Measurements from ENCODE around the gene LRRC25. TPM values are rescaled to one million over a fixed set of nuclear protein-coding genes. Genes with fewer than 3 reads are reported as not detected.

LRRC25 gene
- total RNA-seq, 1 experiment from 2014 or later, result 0.31 TPM

GRCh38 chr19:18440936-18441803 lies 43.7 kb upstream of the LRRC25 start (continued):
- TF ChIP-seq ZNF512 (CRISPR knock-in tag; IDR thresholded peaks at IDR 0.05; ENCODE audit: borderline replicate concordance) (no peak), OVOL2 (CRISPR knock-in tag; IDR thresholded peaks at IDR 0.05; ENCODE audit: borderline replicate concordance) (no peak), FOXP1 (CRISPR knock-in tag; IDR thresholded peaks at IDR 0.05; ENCODE audit: borderline replicate concordance) (no peak), TEAD1 (CRISPR knock-in tag; IDR thresholded peaks at IDR 0.05) (no peak), ATF6 (CRISPR knock-in tag; IDR thresholded peaks at IDR 0.05) (no peak), ZNF425 (CRISPR knock-in tag; conservative IDR thresholded peaks at IDR 0.05) (no peak), GRHL2 (CRISPR knock-in tag; IDR thresholded peaks at IDR 0.05; ENCODE audit: insufficient replicate concordance, severe bottlenecking) (no peak), NFATC4 (CRISPR knock-in tag; IDR thresholded peaks at IDR 0.05) (no peak)

GRCh38 chr19:18440415-18440877 lies 43.0 kb upstream of the LRRC25 start:
- peak; percentile 62 for DNase-seq (ENCODE audit: low spot score)
- CTCF ChIA-PET, result interaction anchor here (0.5 to 3.5 kb wide), 10 partner anchors 10 to 149 kb away, joined by 3 to 27 read pairs (median 4); partner anchors contain the start of gene SSBP4

GRCh38 chr19:18439910-18440237 lies 42.5 kb upstream of the LRRC25 start:
- Mint-ChIP-seq H3K9me3 (peaks cover 5% of the 10 kb centered on the region), H3K4me1 (peaks cover 22% of the 10 kb centered on the region), H3K4me3 (no peak overlapping the region; the same call in 1 of the 2 replicates), H3K27me3 (ENCODE audit: low read depth) (no peaks in the 10 kb centered on the region), H3K36me3 (peaks cover 9% of the 10 kb centered on the region), H3K27ac (peak overlapping the region; percentile 91)
- POLR2A ChIA-PET, result no interaction called here
- CTCF ChIA-PET, result interaction anchor here (0.8 to 3.5 kb wide), 12 partner anchors 11 to 160 kb away, joined by 3 to 27 read pairs (median 6); partner anchors contain the start of gene GDF15
- no peak for ATAC-seq
- DNase-seq (ENCODE audit: low spot score), result no peak
- TF ChIP-seq SMAD4 (CRISPR knock-in tag; IDR thresholded peaks at IDR 0.05), result no peak
- TF ChIP-seq EMX1 (CRISPR knock-in tag; IDR thresholded peaks at IDR 0.05), result no peak
- no peak for TF ChIP-seq ELF4 (CRISPR knock-in tag; IDR thresholded peaks at IDR 0.05; ENCODE audit: low read depth)
- TF ChIP-seq ATF1 (CRISPR knock-in tag; IDR thresholded peaks at IDR 0.05), result no peak
- TF ChIP-seq E2F1 (CRISPR knock-in tag; IDR thresholded peaks at IDR 0.05), result no peak
- TF ChIP-seq MLX (CRISPR knock-in tag; IDR thresholded peaks at IDR 0.05), result no peak
- no peak for TF ChIP-seq PRRX2 (CRISPR knock-in tag; IDR thresholded peaks at IDR 0.05)
- TF ChIP-seq HMGA2 (CRISPR knock-in tag; IDR thresholded peaks at IDR 0.05), result no peak
- TF ChIP-seq RELA (CRISPR knock-in tag; IDR thresholded peaks at IDR 0.05; ENCODE audit: borderline replicate concordance), result no peak
- no peak for TF ChIP-seq MXD4 (CRISPR knock-in tag; IDR thresholded peaks at IDR 0.05; ENCODE audit: borderline replicate concordance)

More at GRCh38 chr19:18440415-18440877, 43.0 kb upstream of the LRRC25 start:
- peaks cover 22% of the 10 kb centered on the region for H3K4me1 Mint-ChIP-seq
- peak overlapping the region; percentile 46 for H3K27ac Mint-ChIP-seq
- no peak for ATAC-seq
- H3K4me3 Mint-ChIP-seq, result no peak overlapping the region
- no peaks in the 10 kb centered on the region for H3K27me3 Mint-ChIP-seq (ENCODE audit: low read depth)
- peaks cover 5% of the 10 kb centered on the region for H3K9me3 Mint-ChIP-seq
- peaks cover 9% of the 10 kb centered on the region for H3K36me3 Mint-ChIP-seq
- POLR2A ChIA-PET, result no interaction called here
- no peak for TF ChIP-seq ATF3 (CRISPR knock-in tag; conservative IDR thresholded peaks at IDR 0.05)
- TF ChIP-seq MLX (CRISPR knock-in tag; IDR thresholded peaks at IDR 0.05), result no peak
- no peak for TF ChIP-seq ZNF219 (CRISPR knock-in tag; IDR thresholded peaks at IDR 0.05; ENCODE audit: borderline replicate concordance)
- no peak for TF ChIP-seq ZNF416 (CRISPR knock-in tag; IDR thresholded peaks at IDR 0.05)
- no peak for TF ChIP-seq TEAD1 (CRISPR knock-in tag; IDR thresholded peaks at IDR 0.05)
- no peak for TF ChIP-seq FOXK1 (CRISPR knock-in tag; IDR thresholded peaks at IDR 0.05)
- TF ChIP-seq PRRX2 (CRISPR knock-in tag; IDR thresholded peaks at IDR 0.05), result no peak
- no peak for TF ChIP-seq ATF1 (CRISPR knock-in tag; IDR thresholded peaks at IDR 0.05)
- TF ChIP-seq TCF7 (CRISPR knock-in tag; IDR thresholded peaks at IDR 0.05; ENCODE audit: low read depth), result no peak
- TF ChIP-seq ZNF423 (CRISPR knock-in tag; IDR thresholded peaks at IDR 0.05), result no peak
- no peak for TF ChIP-seq ZNF263 (CRISPR knock-in tag; IDR thresholded peaks at IDR 0.05; ENCODE audit: low read depth)
- TF ChIP-seq GTF2I (CRISPR knock-in tag; conservative IDR thresholded peaks at IDR 0.05), result no peak

Data from WTC11 (cell line).